Stimulated activated naive B cell treated with anti-CD40 and anti-IgM and Interleukin-4, amounts not matched to agents 10 μg/mL and 1 μg/mL and 100 μg/mL, for 72 hours (primary cell): Measurements from ENCODE around the gene AKR7A2.
"Not testable (repeated sequence)": the region's sequence is repeated elsewhere in the genome, so short reads cannot be mapped to it uniquely, and the experiment has no call there.

ENCODE experiments used
- ATAC-seq, 2 donors: fragments of 150-1000 bp; cut with Tn5 transposase; replicated peaks; 2 replicates each; pipeline ENCODE4 v1.10.0; 2021; ENCODE audit warnings: moderate library complexity in 1 of 2
- DNase-seq: peaks from one replicate; pipeline ENCODE4 v3.0.0; 2021
- H3K27ac Mint-ChIP-seq: one replicate; pipeline ENCODE4 v1.8.0; 2022; ENCODE audit warnings: mild to moderate bottlenecking, mixed read lengths
- H3K27me3 Mint-ChIP-seq, 2 donors: one replicate each; pipeline ENCODE4 v1.8.0; 2022; ENCODE audit warnings: mixed read lengths in 2 of 2
- H3K36me3 Mint-ChIP-seq, 2 donors: one replicate each; pipeline ENCODE4 v1.8.0; 2022; ENCODE audit warnings: mixed read lengths in 2 of 2, mild to moderate bottlenecking in 1 of 2
- H3K4me1 Mint-ChIP-seq, 2 donors: one replicate each; pipeline ENCODE4 v1.8.0; 2022; ENCODE audit warnings: mixed read lengths in 2 of 2, mild to moderate bottlenecking in 1 of 2
- H3K4me3 Mint-ChIP-seq, 2 donors: one replicate each; pipeline ENCODE4 v1.8.0; 2022; ENCODE audit warnings: mild to moderate bottlenecking in 2 of 2, mixed read lengths in 2 of 2, moderate library complexity in 1 of 2
- H3K9me3 Mint-ChIP-seq, 2 donors: one replicate each; pipeline ENCODE4 v1.8.0; 2022; ENCODE audit warnings: mixed read lengths in 2 of 2, mild to moderate bottlenecking in 1 of 2

Gene AKR7A2

DNA sequence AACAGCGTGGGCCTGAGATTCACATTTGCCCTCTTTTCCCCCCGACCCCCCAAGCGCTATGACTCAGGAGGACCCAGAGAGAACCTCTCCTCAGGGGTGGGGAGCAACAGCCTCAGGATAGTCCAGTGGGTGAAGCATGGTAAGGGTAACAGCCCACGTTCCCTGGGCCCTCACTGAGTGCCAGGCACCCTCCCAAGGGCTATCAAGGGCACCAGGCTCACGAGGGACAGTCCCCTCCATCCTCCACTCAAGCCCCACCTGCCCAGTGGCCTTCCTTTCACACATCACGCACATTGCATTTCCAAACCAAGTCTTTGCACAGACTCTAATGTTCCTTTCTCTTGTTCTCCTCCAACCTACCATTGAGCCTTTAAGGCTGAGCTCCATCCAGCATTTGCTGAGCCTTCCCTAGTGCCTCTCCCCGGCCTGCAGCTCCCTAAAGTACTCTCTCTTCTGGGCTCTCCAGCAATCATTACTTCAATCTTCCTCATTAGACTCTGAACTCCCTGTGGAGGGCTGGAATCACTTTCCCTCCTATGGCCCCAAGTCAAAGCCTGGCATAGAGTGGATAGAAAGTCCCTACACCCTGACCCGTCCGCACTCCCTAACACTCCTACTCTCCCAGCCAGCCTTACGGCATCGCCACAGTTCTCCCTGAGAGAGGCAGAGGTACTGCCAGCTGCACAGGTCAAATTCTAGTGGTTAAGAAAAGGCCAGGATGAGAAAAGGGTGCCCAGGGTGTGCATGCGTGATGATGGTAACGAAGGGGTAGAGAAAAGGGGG is 1.0 kb downstream of the AKR7A2 start:
- no peaks in the 10 kb centered on the region for H3K27me3 Mint-ChIP-seq
- peaks cover 18 to 32% of the 10 kb centered on the region in 2 donors for H3K36me3 Mint-ChIP-seq
- H3K4me3 Mint-ChIP-seq = peak overlapping the region; percentile 85 to 86
- ATAC-seq (no peak), DNase-seq (no peak)
- peak overlapping the region; percentile 53 for H3K27ac Mint-ChIP-seq
- peaks cover 39 to 41% of the 10 kb centered on the region in 2 donors for H3K4me1 Mint-ChIP-seq
- no peaks in the 10 kb centered on the region for H3K9me3 Mint-ChIP-seq

DNA sequence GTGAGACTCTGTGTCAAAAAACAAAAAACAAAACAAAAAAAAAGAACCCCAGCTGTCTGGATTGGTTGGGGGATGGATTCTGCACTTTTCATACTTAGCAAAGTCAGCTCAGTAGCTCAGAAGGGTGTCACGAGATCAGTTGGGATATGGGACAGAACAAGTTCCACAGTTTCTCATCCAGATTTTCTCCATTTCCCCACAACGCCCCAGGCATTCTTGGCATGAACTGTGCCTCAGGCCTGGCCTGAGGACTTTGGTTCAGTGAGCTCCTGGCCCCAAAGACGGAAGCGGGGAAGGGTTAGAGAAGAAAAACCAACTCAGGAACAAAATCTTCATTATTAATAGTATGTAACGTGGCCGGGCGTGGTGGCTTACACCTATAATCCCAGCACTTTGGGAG is 1.9 kb downstream of the AKR7A2 start:
- ATAC-seq (no peak), DNase-seq (no peak)
- no peaks in the 10 kb centered on the region for H3K9me3 Mint-ChIP-seq
- H3K4me3 Mint-ChIP-seq = no peak overlapping the region
- no peak overlapping the region for H3K27ac Mint-ChIP-seq
- H3K36me3 Mint-ChIP-seq = peaks cover 26 to 36% of the 10 kb centered on the region in 2 donors
- H3K27me3 Mint-ChIP-seq = no peaks in the 10 kb centered on the region
- H3K4me1 Mint-ChIP-seq = peaks cover 30 to 33% of the 10 kb centered on the region in 2 donors

DNA sequence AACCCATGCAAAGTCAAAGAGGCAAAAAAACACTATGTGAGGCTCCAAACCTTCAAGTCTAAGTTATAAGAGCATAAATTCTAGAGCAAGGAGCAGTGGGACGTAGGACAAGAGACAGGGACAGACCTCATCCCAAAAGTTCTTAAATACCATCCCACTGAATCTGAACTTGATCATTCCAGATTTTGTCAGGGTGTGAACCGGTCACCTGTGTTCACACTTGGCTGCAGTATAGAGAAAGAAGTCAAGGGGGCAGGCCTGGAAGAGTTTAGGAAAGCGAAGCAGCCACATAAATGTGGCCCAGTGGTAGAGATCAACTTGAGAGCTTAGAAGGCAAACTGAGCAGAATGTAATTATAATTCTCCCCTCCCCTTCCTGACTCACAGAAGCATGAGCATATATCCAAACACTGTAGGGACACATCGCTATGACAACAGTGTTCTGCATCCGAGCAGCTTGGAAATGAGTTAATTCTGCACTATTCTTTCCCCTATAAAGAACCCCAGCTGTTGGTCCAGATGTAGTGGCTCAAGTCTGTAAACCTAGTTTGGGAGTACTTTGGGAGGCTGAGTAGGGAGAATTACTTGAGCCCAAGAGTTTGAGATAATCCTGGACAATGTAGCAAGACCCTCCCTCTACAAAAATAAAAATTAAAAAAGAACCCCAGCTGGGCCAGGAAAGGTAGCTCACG is 2.7 kb downstream of the AKR7A2 start:
- no peaks in the 10 kb centered on the region for H3K9me3 Mint-ChIP-seq
- peaks cover 32 to 44% of the 10 kb centered on the region in 2 donors for H3K36me3 Mint-ChIP-seq
- no peak for DNase-seq
- H3K27me3 Mint-ChIP-seq = no peaks in the 10 kb centered on the region
- peaks cover 23 to 25% of the 10 kb centered on the region in 2 donors for H3K4me1 Mint-ChIP-seq
- no peak overlapping the region for H3K27ac Mint-ChIP-seq
- no peak overlapping the region for H3K4me3 Mint-ChIP-seq
- no peak for ATAC-seq

DNA sequence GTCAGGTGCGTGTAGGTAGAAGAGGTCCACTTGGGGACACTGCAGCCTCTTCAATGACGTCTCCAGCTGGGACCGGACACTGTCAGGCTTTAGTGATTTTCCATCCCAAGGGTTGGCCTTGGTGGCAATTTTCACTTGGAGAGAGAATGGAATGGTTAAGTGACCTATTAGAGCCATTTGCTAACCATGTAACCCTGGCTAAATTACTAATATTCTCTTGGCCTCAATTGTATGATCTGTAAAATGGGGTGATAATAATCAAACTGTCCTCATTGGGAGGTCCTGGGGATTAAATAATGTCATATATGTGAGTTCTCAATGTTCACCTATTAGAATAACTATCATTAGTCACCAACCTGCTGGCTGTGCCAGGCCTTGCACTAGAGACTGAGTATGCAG is 3.4 kb downstream of the AKR7A2 start:
- no peak for DNase-seq
- H3K4me1 Mint-ChIP-seq = peaks cover 16 to 17% of the 10 kb centered on the region in 2 donors
- no peak overlapping the region for H3K27ac Mint-ChIP-seq
- H3K4me3 Mint-ChIP-seq = no peak overlapping the region
- H3K27me3 Mint-ChIP-seq = no peaks in the 10 kb centered on the region
- ATAC-seq = no peak
- H3K9me3 Mint-ChIP-seq = no peaks in the 10 kb centered on the region
- H3K36me3 Mint-ChIP-seq = peaks cover 38 to 51% of the 10 kb centered on the region in 2 donors

DNA sequence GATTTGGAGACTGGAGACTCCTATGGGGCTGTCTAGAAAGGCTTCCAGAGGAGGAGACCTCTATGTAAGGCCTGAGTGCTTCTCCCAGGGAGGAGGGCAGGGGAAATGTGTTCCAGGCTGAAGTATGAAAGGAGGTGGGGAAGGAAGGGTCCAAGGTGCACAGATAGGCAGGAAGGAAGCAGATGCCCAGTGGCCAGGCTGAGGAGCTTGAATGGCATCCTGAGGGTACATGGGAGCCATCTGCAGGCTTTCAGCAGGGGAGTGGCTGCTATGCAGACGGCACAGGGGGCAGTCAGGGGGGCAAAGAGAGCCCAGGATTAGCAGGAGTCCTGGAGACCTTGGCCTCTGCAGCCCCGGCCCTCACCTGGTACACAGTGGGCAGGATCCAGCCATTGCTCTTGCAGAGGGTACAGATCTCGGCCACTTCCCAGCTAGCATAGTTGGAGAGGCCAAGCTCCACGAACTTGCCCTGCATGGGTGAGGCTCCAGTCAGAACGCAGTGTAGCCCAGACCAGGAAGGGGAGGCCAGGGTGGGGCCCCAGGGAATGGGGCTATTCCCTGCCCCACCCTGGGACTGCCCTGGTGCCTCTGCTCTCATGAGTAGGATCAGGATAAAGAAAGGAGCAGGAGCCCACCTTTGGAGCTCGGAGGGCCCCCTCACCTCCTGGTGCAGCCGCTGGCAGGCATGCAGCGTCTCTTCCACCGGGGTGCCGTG is 4.0 kb downstream of the AKR7A2 start:
- peaks cover 41 to 55% of the 10 kb centered on the region in 2 donors for H3K36me3 Mint-ChIP-seq
- H3K4me1 Mint-ChIP-seq = peaks cover 11% of the 10 kb centered on the region in 2 donors
- DNase-seq (no peak), ATAC-seq (no peak)
- H3K4me3 Mint-ChIP-seq = no peak overlapping the region
- no peak overlapping the region for H3K27ac Mint-ChIP-seq
- H3K27me3 Mint-ChIP-seq = no peaks in the 10 kb centered on the region
- H3K9me3 Mint-ChIP-seq = no peaks in the 10 kb centered on the region

DNA sequence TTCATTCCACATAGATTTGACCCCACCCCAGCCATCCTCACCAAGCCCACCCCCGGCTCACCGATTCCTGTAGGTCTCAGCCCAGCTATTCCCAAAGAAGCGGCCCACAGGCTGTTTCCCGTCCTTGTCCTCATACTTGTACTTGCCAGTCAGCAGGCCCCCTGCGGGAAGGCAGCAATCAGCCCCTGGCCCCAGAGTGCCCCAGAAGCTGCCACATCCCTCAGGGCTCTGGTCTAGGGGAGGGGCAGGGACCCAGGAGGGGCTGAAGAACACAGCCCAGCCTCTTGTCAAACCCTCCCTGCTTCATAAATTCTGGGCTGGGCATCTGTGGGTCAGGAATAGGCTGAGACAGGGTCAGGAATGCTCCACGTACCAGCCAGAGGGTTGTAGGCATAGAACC is 5.0 kb downstream of the AKR7A2 start:
- Mint-ChIP-seq H3K27me3 (no peaks in the 10 kb centered on the region), H3K4me3 (no peak overlapping the region), H3K27ac (no peak overlapping the region), H3K9me3 (no peaks in the 10 kb centered on the region), H3K4me1 (peaks cover 7 to 9% of the 10 kb centered on the region in 2 donors), H3K36me3 (peaks cover 41 to 57% of the 10 kb centered on the region in 2 donors)
- ATAC-seq = no peak
- no peak for DNase-seq

DNA sequence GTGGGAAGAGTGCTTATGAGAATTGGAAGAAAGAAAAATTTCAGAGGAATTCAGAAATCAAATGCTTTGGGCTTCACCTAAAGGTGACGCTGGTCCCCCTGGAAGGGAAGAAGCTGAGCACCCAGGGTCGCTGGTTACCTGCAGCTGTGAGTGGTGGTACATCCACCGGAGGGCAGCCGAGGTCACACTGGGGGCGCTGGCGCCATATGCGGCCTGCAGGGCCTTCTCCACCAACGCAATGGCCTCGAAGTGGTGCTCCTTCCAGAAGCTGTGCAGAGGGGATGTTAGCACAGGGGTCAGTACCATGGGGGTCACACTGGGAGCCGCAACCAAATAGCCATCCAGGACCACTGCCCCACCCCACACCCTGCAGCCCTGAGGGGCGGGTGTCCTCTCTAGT is 6.1 kb downstream of the AKR7A2 start:
- H3K27ac Mint-ChIP-seq = no peak overlapping the region
- ATAC-seq (no peak), DNase-seq (no peak)
- H3K9me3 Mint-ChIP-seq = no peaks in the 10 kb centered on the region
- H3K36me3 Mint-ChIP-seq = peaks cover 43 to 63% of the 10 kb centered on the region in 2 donors
- H3K4me1 Mint-ChIP-seq = peaks cover 2 to 4% of the 10 kb centered on the region in 2 donors
- H3K27me3 Mint-ChIP-seq = no peaks in the 10 kb centered on the region
- H3K4me3 Mint-ChIP-seq = no peak overlapping the region

DNA sequence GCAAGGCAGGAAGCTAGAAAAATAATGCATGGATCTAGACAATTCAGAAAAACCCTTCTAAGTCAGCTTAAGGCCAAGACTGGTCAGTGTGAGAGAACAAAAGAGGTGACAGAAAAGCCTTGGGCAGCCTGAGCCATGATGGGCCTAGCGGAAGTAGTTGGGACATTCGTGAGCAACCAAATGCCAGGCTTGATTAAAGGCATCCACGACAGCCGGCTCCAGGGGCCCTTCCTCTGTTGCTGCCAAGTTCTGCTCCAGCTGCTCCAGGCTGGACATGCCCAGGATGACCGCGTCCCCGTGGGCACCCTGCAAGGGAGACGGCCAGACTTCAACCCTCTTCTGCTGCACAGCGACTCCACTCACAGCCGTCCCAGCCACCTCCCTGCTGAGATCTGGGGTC is 7.9 kb downstream of the AKR7A2 start:
- not testable (repeated sequence) for H3K9me3 Mint-ChIP-seq, ATAC-seq, H3K4me3 Mint-ChIP-seq, H3K27ac Mint-ChIP-seq, DNase-seq, H3K4me1 Mint-ChIP-seq, H3K27me3 Mint-ChIP-seq
- H3K36me3 Mint-ChIP-seq = peaks cover 43 to 70% of the 10 kb centered on the region in 2 donors

DNA sequence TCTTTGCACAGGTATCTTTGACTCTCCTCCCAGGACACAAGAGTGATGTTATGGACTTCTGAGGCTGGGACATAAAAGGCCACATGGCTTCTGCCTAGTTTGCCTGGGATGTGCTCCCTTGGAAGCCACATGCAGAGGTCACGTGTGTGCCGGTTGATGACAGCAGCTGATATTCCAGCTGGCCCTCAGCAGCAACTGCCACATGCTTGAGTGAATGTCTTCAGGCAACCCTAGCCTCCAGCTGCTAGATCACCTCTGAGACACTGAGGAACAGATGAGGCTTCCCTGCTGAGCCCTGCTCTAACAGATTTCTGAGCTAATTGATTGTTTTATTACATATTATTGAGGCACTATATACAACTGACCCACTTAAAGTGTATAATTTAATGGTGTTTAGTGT is 11.7 kb downstream of the AKR7A2 start:
- no peaks in the 10 kb centered on the region for H3K27me3 Mint-ChIP-seq

DNA sequence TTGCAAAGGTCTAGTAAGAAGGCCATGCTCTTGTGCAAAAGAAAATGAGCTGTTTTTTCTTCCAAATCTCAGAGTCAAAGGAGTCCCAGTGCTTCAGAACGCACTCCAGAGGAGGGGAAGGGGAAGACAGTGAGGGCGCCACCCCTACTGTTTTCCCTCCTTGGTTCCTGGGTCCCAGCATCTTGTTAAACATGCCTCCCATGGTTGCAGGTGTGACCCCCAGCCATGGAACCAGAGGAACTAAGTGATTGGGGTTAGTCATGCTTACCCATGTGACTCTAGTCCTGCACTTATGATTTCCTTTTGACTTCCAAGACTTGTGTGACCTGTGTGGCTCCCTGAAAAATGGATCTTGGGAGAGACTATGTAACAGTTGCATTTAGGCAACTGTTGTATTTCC is 17.3 kb downstream of the AKR7A2 start:
- Mint-ChIP-seq H3K4me1 (no peaks in the 10 kb centered on the region), H3K27me3 (peaks cover 3% of the 10 kb centered on the region in 2 donors), H3K36me3 (peaks cover 27 to 40% of the 10 kb centered on the region in 2 donors), H3K4me3 (no peak overlapping the region), H3K27ac (no peak overlapping the region), H3K9me3 (peaks cover 15 to 18% of the 10 kb centered on the region in 2 donors)
- DNase-seq = no peak
- ATAC-seq = no peak

More for the DNA sequence above, 11.7 kb downstream of the AKR7A2 start:
- H3K27ac Mint-ChIP-seq = no peak overlapping the region
- peaks cover 5 to 8% of the 10 kb centered on the region in 2 donors for H3K9me3 Mint-ChIP-seq
- no peaks in the 10 kb centered on the region for H3K4me1 Mint-ChIP-seq
- peaks cover 32 to 49% of the 10 kb centered on the region in 2 donors for H3K36me3 Mint-ChIP-seq
- ATAC-seq (no peak), DNase-seq (no peak)
- no peak overlapping the region for H3K4me3 Mint-ChIP-seq

DNA sequence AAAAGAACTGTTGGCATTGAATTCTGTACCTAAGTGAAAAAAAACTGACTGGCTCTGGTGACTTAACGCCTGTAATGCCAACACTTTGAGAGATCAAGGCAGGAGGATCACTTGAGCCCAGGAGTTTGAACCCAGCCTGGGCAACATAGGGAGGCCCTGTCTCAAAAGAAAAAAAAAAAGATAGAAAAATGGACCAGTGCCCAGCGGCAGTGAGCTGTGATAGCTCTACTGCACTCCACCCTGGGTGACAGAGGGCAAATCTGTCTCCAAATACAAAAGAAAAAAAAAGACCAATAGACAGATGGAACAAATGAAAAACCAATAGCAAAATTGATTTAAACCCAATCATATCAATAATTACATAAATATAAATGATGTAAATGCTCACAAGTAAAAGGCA is 22.7 kb downstream of the AKR7A2 start:
- Mint-ChIP-seq H3K27ac (no peak overlapping the region), H3K4me1 (peaks cover 7 to 13% of the 10 kb centered on the region in 2 donors), H3K36me3 (peaks cover 4 to 23% of the 10 kb centered on the region in 2 donors), H3K9me3 (peaks cover 4 to 5% of the 10 kb centered on the region in 2 donors), H3K27me3 (peaks cover 14 to 22% of the 10 kb centered on the region in 2 donors), H3K4me3 (peak overlapping the region; percentile 70 to 72)
- ATAC-seq (no peak), DNase-seq (no peak)

DNA sequence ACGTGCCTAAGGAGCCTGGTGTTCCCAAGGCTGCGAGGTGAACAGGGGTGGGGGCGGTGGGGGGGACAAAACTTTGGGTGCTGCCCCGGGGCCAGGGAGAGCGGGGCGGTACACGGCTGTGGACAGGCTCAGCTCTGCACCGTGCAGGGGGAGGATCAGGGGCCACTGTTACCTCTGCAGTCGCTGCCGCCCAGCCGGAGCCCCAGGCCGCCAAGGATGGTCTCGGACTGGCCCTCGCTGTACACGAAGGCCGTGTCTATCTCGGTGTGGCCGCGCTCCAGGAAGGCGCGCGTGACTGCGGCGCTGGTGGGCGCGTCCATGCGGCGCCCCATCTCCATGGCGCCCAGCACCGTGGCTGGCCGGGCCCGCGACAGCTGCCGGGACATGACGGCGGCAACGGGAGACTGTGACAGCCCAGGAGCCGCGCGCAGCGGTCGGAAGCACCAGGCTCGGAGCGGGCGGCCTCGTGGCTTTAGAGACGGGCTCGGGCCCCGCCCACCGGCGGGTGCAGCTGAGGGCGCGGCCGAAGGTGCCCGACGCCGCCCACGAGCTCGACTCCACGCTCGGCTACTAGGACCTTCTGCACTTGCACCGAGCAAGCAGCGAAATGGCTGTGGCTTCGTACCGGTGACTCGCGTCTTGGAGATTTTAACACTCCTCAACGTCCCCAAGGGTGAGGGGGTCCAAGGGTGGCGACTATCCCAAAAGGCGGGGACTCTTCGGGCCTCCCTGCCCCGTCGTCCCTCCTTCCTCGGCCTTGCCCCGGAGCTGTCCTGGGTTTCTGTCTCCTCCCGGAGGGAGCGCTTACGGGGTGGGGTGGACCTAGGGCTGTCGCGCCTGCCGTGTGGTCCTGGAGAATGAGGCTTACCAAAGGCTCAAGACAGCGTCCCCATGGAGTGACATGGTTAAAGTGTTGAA is 23.4 kb downstream of the AKR7A2 start, which contains the start of gene AKR7A3:
Gene AKR7A3, minus strand, starts transcription at position 447 of the 918 bp plus-strand sequence. Its CDS starts 61 bp downstream, at position 386.
- not testable (repeated sequence) for H3K9me3 Mint-ChIP-seq
- H3K36me3 Mint-ChIP-seq = peaks cover 1 to 21% of the 10 kb centered on the region in 2 donors

DNA sequence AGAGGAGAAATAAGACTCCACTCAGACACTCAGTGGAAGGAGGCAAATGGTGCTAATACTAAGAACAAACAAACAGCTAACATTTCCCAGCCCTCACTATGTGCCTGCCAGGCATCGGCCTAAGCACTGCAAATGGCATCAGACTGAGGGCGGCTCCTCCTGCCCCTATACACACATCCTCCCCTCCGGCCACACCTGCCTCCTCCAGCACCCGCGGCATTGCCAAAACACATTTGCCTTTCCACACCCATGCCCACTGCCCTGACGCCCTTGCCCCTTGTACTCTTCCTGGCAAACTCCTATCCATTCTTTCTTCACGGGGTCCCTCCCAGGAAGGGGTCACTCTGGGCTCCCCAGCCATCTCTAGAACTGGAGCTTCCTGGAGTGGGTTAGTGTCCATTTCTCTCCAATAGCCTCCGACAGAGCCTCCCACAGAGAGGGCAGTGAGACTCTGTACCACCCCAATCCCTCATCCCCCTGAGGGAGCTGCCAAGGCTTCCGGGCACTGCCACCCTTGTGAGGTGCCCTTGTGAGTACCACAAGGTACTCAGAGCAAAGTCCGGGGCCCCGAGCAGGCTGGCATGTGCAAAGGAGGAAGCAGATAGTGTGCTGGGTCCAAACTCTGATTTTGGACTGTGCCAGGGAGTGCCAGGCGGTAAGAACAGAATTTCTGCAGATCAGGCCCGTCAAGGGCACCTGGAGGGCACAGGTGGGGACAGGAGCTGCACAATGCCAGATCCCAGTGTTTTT is 24.3 kb downstream of the AKR7A2 start:
- H3K9me3 Mint-ChIP-seq = peaks cover 3 to 5% of the 10 kb centered on the region in 2 donors
- ATAC-seq = no peak
- no peak for DNase-seq
- peaks cover 7 to 13% of the 10 kb centered on the region in 2 donors for H3K4me1 Mint-ChIP-seq
- peak overlapping the region; percentile 48 to 84 for H3K4me3 Mint-ChIP-seq
- peaks cover 1 to 21% of the 10 kb centered on the region in 2 donors for H3K36me3 Mint-ChIP-seq
- peaks cover 14 to 22% of the 10 kb centered on the region in 2 donors for H3K27me3 Mint-ChIP-seq
- H3K27ac Mint-ChIP-seq = no peak overlapping the region

More for the DNA sequence above, 23.4 kb downstream of the AKR7A2 start, which contains the start of gene AKR7A3:
- H3K27ac Mint-ChIP-seq = not testable (repeated sequence)
- Mint-ChIP-seq H3K4me3 (peak within 1 kb of the TSS; percentile 72 to 84), H3K27me3 (peaks cover 14 to 22% of the 10 kb centered on the region in 2 donors), H3K4me1 (peaks cover 7 to 13% of the 10 kb centered on the region in 2 donors)
- DNase-seq = peak; percentile 43
- ATAC-seq = peak; percentile 93 to 95
